ENCODE measurements around the gene SCRN1.
A peak's percentile ranks its signal among the peaks of the same experiment; 100 is the strongest.
"Not testable (repeated sequence)": the region's sequence is repeated elsewhere in the genome, so short reads cannot be mapped to it uniquely, and the experiment has no call there.

SCRN1 gene

GRCh38 chr7:29924006-29924405, 65.6 kb downstream of the SCRN1 start:
- no peak for DNase-seq

DNA sequence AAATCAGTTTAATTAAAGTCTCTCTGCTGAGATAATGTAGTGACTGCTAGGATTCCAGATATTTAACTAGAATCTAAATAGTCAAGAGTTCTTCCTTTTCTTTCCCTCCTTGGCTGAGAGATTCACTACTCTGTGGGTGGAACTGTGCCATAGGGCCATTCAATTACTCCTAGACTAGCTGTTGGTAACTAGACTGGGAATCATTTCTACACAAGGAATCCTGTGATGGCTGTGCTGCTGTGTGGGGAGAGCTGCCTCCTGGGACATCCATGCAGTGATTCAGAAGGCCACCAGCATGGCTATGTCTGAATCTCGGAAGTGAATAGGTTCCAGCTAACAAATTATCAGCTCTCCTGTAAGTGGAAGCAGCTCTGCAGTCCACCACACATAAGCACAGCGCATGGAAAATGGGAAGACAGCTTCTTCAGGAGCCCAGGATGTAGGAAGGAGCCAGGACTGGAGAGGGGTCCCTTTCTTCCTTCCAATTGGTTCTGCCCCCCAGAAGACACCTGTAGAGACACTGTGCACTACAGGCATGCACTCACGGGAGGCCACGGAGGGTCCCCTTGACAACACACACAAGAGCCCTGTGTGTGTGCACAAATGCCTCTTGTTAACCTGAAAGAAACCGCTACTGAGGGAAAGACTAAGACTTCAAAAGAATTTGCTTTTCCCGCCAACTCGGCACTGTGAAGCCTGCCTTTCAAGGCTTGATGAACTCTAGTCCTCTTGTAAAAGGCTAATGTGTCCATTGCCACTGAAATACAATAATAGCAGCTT, 66.5 kb downstream of the SCRN1 start:
- DNase-seq, result no peak

GRCh38 chr7:29921404-29922010, 68.1 kb downstream of the SCRN1 start:
- DNase-seq, result peak; percentile 58

DNA sequence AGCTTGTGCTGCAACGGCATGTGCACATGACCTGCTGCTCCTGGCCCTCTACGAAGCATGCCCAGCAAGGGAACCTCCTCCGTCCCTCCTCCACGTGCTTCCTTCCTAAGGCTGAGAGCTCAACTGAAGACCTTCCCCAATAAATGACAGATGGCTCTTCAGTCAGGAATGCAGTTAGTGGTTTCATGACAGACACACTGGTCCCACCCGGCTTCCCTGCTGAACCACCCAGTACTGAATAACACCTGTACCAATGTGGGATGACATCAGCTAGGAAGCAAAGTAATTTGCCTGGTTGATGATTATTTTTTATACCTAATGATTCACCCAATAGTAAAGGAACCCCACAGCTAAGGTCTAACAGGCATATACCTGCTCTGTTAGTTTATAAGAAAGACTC, 69.1 kb downstream of the SCRN1 start:
- DNase-seq, result no peak

- DNase-seq, result no peak
Measured at GRCh38 chr7:29919790-29920189, 69.8 kb downstream of the SCRN1 start.

DNA sequence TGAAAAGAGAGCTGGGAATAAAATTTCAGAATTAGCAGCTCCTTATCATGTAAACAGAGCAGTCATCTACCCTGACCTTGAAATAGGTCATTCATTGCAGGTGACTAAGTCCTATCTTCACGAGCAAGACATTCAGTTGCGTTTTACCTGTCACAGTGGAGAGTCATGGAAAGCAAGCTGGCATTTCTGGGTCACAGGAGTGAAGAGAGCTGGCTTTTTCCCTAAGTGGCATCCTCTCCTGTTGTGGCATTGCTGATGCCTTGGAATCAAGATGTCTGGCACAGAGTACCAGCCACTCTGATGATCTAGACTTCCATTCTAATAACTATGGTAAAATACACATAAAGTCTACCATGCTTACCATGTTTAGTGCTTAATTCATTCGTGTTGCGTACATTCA, 70.8 kb downstream of the SCRN1 start:
- no peak for DNase-seq

GRCh38 chr7:29917641-29918040, 72.0 kb downstream of the SCRN1 start:
- DNase-seq, result no peak

DNA sequence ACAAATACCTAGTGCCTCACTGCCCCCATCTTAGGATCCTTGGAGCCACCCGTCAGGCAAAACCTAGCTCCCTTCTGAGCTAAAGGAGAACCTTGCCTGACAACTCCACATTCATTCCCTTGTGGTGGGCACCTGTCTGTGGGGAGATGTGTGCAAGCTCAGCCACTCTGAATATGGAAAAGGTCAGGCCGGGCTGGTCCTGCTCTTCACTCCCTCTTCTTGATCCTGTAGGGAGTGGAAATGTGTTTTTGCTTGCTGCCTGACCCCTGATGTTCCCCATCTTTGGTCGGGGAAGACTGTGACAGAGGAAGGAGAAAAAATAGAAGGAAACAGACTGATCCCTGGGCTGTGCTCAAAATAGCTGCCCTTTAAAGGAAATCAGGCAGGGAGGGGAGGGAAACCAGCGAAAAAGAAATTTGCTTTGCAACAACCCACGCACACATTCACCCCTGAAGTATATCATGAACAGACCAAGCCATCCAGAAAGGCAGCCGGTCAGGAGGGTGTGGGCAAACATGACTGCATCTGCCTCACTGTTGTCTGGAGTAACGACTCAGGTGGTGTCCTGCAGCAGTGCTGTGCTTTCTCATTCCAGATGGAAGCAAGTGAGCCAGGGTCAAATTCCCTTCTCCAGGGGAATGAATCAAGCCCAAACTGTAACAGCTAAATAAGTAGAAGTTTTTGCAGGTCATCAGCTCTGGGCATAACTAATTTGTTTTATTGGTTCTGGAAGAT, 74.0 kb downstream of the SCRN1 start:
- no peak for DNase-seq

DNA sequence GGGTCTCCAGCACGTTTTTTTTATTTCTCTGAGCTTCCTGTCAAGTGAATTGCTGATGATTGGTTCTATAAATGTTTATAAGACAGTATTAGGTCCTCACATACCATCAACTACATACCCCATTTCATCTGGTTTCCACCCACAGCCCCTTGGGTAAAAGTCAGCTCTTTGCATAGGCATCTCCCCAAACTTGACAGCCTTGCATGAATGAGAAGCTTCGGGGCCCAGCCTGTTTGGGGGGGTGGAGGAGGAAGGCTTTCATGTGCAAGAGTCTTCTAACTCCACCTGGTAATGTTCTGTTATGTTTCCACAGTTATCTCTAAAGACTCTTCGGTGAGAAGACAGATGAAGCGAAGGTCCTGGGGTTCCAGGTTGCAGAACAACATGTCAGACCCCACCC, 75.4 kb downstream of the SCRN1 start:
- DNase-seq, result no peak

- DNase-seq, result no peak
Measured at GRCh38 chr7:29906200-29907022, 83.2 kb downstream of the SCRN1 start.

DNA sequence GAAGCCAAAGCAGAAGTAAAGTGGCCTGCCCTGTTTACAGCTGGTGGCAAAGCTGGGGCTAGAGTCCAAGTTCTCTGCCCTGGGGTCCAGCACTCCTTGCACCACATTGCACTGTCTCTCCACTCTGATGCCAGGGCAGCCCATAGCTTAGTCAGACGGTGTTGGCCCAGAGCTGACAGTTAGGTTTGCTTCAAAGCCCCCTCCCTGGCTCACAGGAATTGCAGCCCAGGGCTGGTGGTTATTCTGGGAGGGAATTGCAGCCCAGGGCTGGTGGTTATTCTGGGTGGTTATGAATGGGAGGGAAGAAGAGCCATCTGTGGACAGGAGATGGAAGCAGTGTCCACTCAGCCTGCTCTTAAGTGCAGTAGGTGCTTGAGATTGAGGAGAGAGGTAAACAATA, 88.9 kb downstream of the SCRN1 start:
- DNase-seq, result no peak

DNA sequence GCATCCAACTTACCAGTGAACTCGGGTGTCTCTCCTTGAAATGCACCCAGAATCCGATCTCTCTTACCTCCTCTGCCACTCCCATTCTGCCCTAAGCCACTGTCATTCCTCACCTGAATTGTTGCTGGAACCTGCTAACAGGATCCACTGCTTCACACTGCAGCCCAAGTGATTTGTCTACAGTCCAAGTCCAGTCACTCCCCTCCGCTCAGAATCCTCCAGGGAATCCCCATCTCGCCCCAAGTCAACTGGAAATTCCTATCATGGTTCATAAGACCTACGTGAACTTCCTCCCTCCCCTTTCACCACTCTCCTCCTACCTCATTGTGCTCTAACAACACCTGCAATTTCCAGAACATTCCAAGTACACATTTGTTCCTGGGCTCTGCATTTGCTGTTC, 91.3 kb downstream of the SCRN1 start:
- no peak for DNase-seq

- no peak for DNase-seq
Measured at GRCh38 chr7:29896685-29897411, 92.8 kb downstream of the SCRN1 start.

DNA sequence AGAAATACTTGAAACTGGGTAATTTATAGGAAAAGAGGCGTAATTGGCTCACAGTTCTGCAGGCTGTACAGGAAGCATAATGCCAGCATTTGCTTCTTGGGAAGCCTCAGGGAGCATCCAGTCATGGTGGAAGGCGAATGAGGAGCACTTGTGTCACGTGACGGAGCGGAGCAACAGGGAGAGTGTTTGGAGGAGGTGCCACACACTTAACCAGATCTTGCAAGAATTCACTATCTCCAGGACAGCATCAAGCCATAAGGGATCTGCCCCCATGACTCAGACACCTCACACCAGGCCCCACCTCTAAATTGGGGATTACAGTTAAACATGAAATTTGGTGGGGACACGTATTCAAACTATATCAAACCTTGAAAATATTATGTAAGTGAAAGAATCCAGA, 94.0 kb downstream of the SCRN1 start:
- no peak for DNase-seq

DNA sequence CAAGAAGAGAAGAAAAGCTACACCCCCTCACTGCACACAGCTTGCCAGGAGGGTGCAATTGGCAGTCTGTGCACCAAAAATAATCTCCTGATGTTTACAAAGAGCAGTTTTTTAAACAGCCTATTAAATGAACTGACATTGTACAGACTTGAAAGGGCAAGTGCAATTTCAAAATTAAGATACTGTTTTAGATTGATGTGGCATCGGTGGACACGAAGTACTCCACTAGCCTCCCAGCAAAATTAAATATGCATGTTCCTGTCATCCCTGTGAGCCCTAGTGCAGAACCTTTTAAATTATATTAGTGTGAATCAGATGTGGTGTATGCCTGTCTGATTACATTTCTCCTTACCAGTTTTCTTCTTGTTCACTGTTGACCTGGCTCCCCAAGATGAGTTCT, 95.3 kb downstream of the SCRN1 start:
- no peak for DNase-seq

DNA sequence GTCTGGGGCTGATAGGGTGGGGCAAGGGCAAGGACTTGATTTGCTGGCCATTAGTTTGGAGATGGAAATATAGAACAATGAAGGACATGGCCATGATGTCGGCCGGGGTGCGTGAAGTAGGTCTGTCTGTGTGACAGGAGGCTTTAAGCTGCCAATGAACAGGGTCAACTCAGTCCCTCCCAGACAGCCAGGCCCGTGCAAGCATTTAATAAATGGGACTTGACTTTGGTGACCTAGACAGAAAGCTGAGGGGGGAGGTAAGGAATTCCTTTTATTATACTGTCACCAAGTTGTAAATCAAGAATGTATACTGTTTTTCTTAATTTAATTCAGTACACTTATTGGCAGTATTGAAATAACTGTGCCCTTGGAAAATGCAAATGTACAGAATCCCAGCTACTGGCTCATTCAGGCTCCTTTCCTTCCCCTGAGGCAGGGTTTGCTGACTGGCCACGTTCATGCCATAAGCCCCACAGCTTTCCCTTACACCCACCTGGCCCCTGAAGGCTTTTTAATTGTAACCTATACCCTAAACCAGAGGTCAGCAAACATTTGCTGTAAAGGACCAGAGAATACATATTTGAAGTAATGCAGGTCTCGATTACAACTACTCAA, 96.1 kb downstream of the SCRN1 start:
- DNase-seq, result no peak

DNA sequence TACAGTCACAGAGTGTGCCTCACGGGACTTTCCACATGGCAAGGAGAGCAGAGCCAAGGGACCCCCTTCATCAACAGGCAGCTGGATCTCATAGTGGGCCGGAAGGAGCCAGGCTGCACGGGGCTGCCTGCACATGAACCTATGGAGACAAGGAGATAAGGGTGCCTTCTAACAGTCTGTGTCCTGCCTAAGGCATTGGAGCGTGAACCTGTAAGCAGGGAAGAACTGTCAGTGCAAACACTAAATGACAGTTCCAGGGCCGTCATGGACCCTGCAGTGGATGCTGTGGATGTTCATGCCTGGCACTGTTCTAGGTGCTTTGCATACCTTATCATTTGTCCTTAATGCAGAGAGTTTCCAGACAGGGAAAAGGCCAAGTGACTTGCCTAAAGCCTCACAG, 97.4 kb downstream of the SCRN1 start:
- DNase-seq, result no peak

- DNase-seq, result no peak
Measured at GRCh38 chr7:29891766-29892165, 97.8 kb downstream of the SCRN1 start.

GRCh38 chr7:29890786-29891185, 98.8 kb downstream of the SCRN1 start:
- DNase-seq, result not testable (repeated sequence)

DNA sequence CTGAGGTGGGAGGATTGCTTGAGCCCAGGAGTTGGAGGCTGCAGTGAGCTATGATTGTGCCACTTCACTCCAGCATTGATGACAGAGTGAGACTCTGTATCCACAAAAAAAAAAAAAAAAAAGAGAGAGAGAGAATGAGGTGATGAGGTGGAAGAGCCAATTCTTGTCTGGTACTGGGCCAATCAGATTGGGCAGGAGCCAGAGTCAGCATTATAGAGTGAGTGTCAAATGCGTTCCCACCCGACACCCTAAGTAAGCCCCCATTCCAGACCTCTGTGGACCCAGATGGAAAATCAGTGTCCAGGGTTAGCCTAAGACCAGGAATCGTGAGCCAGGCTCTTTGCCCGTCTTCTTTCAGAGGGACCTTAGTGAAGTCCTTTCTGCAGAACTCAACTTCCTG, 99.3 kb downstream of the SCRN1 start:
- no peak for DNase-seq

DNA sequence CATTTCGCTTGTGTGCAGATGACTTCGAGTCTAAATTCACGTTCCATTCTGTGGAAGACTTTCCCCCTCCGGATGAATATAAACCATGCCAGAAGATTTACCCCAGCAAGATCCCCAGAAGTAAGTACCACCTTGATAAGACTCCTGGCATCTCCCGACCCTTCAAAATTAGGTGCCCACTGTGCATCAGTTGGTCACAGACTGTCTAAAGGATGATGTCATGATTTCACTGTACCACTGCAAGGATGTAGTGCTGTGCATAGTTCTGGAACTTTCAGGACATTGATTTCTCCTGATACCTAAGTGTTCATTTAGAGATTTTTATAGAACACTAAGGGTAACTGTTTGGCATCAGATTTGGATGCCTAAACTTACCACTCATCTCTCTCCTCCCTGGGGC, 100.3 kb downstream of the SCRN1 start:
- DNase-seq, result no peak

DNA sequence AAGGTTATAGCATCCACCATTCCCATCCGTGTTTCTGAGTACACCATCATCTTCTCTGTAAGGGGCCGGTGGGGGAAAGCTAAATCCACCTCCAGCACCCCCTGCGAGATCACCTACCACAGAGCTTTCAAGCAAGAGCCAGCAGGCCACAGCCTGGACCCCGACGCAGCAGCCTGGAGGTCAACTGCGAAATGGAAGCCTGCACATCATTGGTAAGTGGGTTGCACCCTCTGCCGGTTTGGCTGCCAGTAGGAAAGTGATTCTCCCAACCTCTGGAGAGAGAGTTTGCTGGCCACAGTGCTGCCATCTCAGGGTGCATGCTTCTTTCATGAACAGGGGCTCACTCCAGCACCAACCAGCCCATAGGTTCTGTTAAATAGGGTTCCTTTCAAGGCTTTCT, 101.6 kb downstream of the SCRN1 start:
- DNase-seq, result no peak

Data from fibroblast of skin of right biceps (primary cell).